ENCODE data around the gene KCNJ14. TPM values are rescaled to one million over a fixed set of nuclear protein-coding genes. Genes with fewer than 3 reads are reported as not detected.

KCNJ14 gene
- total and polyA plus RNA-seq, 4 experiments from 2014 or later: 0.18 to 3.6 (median 1.3) TPM

DNA sequence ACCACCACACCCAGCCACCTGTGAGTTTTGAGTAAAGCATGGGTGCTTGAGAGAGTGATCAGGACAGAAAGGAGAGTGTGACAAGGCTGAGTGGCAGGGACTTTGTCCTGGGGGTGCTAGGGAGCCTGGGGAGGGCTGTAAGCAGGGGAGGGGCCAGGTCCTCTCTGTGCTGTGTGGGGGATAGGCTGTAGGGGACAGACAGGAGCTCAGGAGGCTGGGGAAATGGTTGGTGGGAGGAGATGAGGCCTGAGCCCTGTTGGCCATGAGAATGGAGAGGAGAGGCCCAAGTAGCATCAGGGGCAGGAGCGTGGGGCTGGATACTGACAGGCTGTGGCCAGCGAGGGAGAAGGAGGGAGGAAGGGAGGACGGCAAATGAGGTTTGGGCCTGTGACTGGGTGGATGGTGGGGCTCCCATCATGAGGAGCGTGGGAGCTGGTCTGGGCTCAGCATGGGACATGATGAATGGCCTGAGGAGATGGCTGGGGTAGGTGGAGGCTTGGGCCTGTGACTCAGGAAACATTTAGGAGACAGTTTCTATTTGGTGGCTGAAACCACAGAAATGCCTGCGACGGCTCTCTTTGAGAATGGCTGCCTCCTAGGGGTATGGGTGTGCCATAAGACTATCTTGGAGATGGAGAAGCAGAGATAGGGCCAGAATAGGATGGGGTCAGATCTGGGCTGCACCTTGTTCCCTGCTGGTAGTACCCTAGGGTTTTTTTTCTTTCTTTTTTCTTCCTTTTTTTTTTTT, 36.9 kb upstream of the KCNJ14 start:
- H3K4me3 Mint-ChIP-seq: peak overlapping the region in 7 of 8 donors; percentile 81 to 94 (median 87)
- no peak for DNase-seq
- Histone ChIP-seq H3K27ac (ENCODE audit: low read depth, low read length) (no peak overlapping the region), H3K27me3 (ENCODE audit: insufficient read depth, low read length) (no peaks in the 10 kb centered on the region), H3K36me3 (ENCODE audit: insufficient read depth, low read length) (no peaks in the 10 kb centered on the region), H3K4me3 (ENCODE audit: low read length in 2 of 2) (no peak overlapping the region), H3K4me1 (ENCODE audit: insufficient read depth, low read length) (peaks cover 19% of the 10 kb centered on the region), H3K9me3 (ENCODE audit: control insufficient read depth in 1 of 2, low read length in 2 of 2) (no peaks in the 10 kb centered on the region)
- ChIA-PET POLR2A (ENCODE audit: partially characterized antibody) (no interaction called here), CTCF (ENCODE audit: partially characterized antibody) (no interaction called here)
- peak overlapping the region in 5 of 7 donors; percentile 42 to 90 (median 83) for H3K27ac Mint-ChIP-seq
- H3K4me1 Mint-ChIP-seq: peaks cover 14 to 36% (median 23%) of the 10 kb centered on the region in 4 donors
- intact Hi-C loops (cut with micrococcal nuclease): loop anchor here (1.0 kb wide), 1 partner anchor 27 kb away; the partner anchor contains the start of gene GRWD1
- H3K27me3 Mint-ChIP-seq: peaks cover 0 to 2% of the 10 kb centered on the region in 2 donors
- H3K9me3 Mint-ChIP-seq: no peaks in the 10 kb centered on the region
- no peaks in the 10 kb centered on the region for H3K36me3 Mint-ChIP-seq

DNA sequence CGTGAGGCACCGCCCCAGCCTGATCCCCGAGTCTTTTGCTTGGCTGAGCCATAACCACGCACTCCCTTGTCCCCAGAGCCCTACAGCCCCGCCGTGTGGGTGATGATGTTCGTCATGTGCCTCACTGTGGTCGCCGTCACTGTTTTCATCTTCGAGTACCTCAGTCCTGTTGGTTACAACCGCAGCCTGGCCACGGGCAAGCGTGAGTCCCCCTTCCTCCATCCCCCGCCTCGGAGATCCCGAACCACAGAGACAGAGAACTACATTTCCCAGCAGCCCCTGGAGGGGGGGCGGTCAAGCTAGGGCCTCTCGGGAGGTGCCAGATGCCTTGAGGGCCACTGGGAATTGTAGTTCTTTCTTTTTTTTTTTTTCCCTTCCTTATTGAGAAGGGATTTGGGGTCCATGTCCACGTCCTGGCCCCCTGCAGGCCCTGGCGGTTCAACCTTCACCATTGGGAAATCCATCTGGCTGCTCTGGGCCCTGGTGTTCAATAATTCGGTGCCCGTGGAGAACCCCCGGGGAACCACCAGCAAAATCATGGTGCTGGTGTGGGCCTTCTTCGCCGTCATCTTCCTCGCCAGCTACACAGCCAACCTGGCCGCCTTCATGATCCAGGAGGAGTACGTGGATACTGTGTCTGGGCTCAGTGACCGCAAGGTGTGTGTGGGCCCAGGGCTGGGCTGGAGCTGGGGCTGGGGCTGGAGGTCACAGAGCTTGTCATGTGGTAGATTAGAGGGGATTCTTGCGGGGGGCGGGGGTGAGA, 36.0 kb upstream of the KCNJ14 start:
- Mint-ChIP-seq H3K27me3 (peaks cover 0 to 2% of the 10 kb centered on the region in 2 donors), H3K4me1 (peaks cover 14 to 31% (median 19%) of the 10 kb centered on the region in 4 donors), H3K4me3 (peak overlapping the region; percentile 81 to 94 (median 87)), H3K36me3 (no peaks in the 10 kb centered on the region), H3K27ac (peak overlapping the region in 5 of 7 donors; percentile 68 to 90 (median 83)), H3K9me3 (no peaks in the 10 kb centered on the region)
- Histone ChIP-seq H3K27ac (ENCODE audit: low read depth, low read length) (no peak overlapping the region), H3K4me3 (ENCODE audit: low read length in 2 of 2) (no peak overlapping the region), H3K4me1 (ENCODE audit: insufficient read depth, low read length) (peaks cover 18% of the 10 kb centered on the region), H3K9me3 (ENCODE audit: control insufficient read depth in 1 of 2, low read length in 2 of 2) (no peaks in the 10 kb centered on the region), H3K27me3 (ENCODE audit: insufficient read depth, low read length) (no peaks in the 10 kb centered on the region), H3K36me3 (ENCODE audit: insufficient read depth, low read length) (no peaks in the 10 kb centered on the region)
- DNase-seq: peak; percentile 69 to 84 (median 72)
- intact Hi-C loops (cut with micrococcal nuclease): loop anchor here (1.0 kb wide), 1 partner anchor 26 kb away; the partner anchor contains the start of gene GRWD1
- ChIA-PET POLR2A (ENCODE audit: partially characterized antibody) (interaction anchor here (1.0 kb wide), 2 partner anchors 17 to 28 kb away, joined by 3 to 4 read pairs; partner anchors contain the start of gene KDELR1), CTCF (ENCODE audit: partially characterized antibody) (no interaction called here)

GRCh38 chr19:48421548-48421947, 33.8 kb upstream of the KCNJ14 start:
- Histone ChIP-seq H3K27me3 (ENCODE audit: insufficient read depth, low read length) (no peaks in the 10 kb centered on the region), H3K36me3 (ENCODE audit: insufficient read depth, low read length) (no peaks in the 10 kb centered on the region), H3K4me3 (ENCODE audit: low read length in 2 of 2) (no peak overlapping the region), H3K9me3 (ENCODE audit: control insufficient read depth in 1 of 2, low read length in 2 of 2) (no peaks in the 10 kb centered on the region), H3K4me1 (ENCODE audit: insufficient read depth, low read length) (peaks cover 4% of the 10 kb centered on the region), H3K27ac (ENCODE audit: low read depth, low read length) (no peak overlapping the region)
- H3K36me3 Mint-ChIP-seq: no peaks in the 10 kb centered on the region
- peaks cover 6 to 18% (median 15%) of the 10 kb centered on the region in 4 donors for H3K4me1 Mint-ChIP-seq
- ChIA-PET CTCF (ENCODE audit: partially characterized antibody) (no interaction called here), POLR2A (ENCODE audit: partially characterized antibody) (no interaction called here)
- no peak for DNase-seq
- intact Hi-C loops (cut with micrococcal nuclease): no loop called here
- H3K4me3 Mint-ChIP-seq: no peak overlapping the region
- peaks cover 2% of the 10 kb centered on the region in 2 donors for H3K27me3 Mint-ChIP-seq
- no peaks in the 10 kb centered on the region for H3K9me3 Mint-ChIP-seq
- no peak overlapping the region for H3K27ac Mint-ChIP-seq

DNA sequence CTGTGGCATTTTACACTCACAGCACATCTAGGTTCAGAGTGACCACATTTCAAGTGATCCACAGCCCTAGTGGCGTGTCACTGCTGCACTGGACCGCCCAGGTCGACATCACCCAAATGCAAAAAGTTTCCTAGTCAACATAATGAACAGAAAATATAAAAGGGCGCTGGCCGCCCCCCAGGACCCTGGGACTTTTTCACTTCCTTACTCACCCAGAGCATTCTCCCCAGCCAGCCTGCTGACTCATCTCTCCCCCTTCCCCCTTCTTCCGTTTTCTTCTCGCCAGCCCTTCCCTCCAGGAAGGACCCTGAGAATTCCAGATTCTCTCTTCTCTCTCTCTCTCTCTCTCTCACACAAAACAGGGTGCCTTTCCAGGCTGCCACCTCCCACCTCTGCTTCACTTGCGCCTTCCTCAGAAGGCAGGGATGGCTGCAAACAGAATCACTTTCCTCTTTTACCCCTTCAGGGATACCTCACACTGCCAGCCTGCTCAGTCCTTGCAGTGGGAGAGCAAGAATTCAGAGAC, 30.6 kb upstream of the KCNJ14 start:
- POLR2A ChIA-PET (ENCODE audit: partially characterized antibody): no interaction called here
- Histone ChIP-seq H3K9me3 (ENCODE audit: control insufficient read depth in 1 of 2, low read length in 2 of 2) (no peaks in the 10 kb centered on the region), H3K36me3 (ENCODE audit: insufficient read depth, low read length) (no peaks in the 10 kb centered on the region), H3K27me3 (ENCODE audit: insufficient read depth, low read length) (no peaks in the 10 kb centered on the region), H3K4me1 (ENCODE audit: insufficient read depth, low read length) (no peaks in the 10 kb centered on the region), H3K4me3 (ENCODE audit: low read length in 2 of 2) (no peak overlapping the region), H3K27ac (ENCODE audit: low read depth, low read length) (no peak overlapping the region)
- no peaks in the 10 kb centered on the region for H3K36me3 Mint-ChIP-seq
- intact Hi-C loops (cut with micrococcal nuclease): no loop called here
- CTCF ChIA-PET (ENCODE audit: partially characterized antibody): interaction anchor here (0.7 kb wide), 1 partner anchor 145 kb away, joined by 3 read pairs; no protein-coding TSS in a partner anchor
- H3K9me3 Mint-ChIP-seq: no peaks in the 10 kb centered on the region
- H3K27ac Mint-ChIP-seq: no peak overlapping the region
- peaks cover 0 to 2% of the 10 kb centered on the region in 2 donors for H3K27me3 Mint-ChIP-seq
- peaks cover 0 to 5% (median 3%) of the 10 kb centered on the region in 4 donors for H3K4me1 Mint-ChIP-seq
- no peak overlapping the region for H3K4me3 Mint-ChIP-seq
- DNase-seq: no peak

DNA sequence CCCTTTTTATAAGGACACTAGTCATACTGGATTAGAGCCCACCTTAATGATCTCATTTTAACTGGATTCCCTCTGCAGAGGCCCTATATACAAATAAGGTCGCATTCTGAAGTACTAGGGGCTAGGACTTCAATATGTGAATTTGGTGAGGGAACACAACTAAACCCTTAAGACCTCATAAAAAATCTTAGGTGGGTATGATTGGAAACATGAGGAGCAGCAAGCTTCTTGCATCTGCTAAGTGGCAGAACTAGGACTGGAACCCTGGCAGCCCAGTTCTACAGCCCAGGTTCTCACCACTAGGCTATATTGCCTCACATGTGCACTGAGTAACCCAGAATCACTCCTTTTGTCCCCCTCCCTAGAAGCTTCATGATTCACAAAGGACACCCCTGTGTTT, 26.7 kb upstream of the KCNJ14 start:
- Histone ChIP-seq H3K27ac (ENCODE audit: low read depth, low read length) (no peak overlapping the region), H3K27me3 (ENCODE audit: insufficient read depth, low read length) (no peaks in the 10 kb centered on the region), H3K9me3 (ENCODE audit: control insufficient read depth in 1 of 2, low read length in 2 of 2) (no peaks in the 10 kb centered on the region), H3K4me1 (ENCODE audit: insufficient read depth, low read length) (no peaks in the 10 kb centered on the region), H3K36me3 (ENCODE audit: insufficient read depth, low read length) (no peaks in the 10 kb centered on the region), H3K4me3 (ENCODE audit: low read length in 2 of 2) (no peak overlapping the region)
- Mint-ChIP-seq H3K36me3 (no peaks in the 10 kb centered on the region), H3K27me3 (peaks cover 0 to 3% of the 10 kb centered on the region in 2 donors), H3K4me1 (peaks cover 0 to 5% (median 3%) of the 10 kb centered on the region in 4 donors), H3K9me3 (peaks cover 0 to 3% (median 0%) of the 10 kb centered on the region in 8 donors), H3K27ac (no peak overlapping the region), H3K4me3 (no peak overlapping the region)
- intact Hi-C loops (cut with micrococcal nuclease): no loop called here
- ChIA-PET CTCF (ENCODE audit: partially characterized antibody) (interaction anchor here (1.2 kb wide), 1 partner anchor 121 kb away, joined by 4 read pairs; no protein-coding TSS in a partner anchor), POLR2A (ENCODE audit: partially characterized antibody) (no interaction called here)
- no peak for DNase-seq

DNA sequence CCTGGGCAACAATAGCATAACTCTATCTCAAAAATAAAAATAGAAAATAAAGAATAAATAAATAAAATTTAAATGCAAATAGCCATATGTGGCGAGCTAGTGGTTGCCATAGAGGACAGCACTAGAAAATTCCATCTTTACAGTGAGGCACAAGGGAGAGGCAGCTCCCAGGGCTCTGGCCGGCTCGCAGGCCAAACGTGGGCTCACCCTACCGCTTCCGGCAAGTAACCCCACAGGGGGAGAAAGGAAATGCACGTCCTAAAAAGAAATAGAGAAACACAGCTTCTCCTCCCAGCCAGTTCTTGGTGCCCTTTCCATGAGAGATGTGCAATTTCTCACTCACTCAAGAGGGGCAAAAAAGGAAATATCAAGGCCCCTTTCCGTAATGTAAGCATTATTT, 22.0 kb upstream of the KCNJ14 start:
- ChIA-PET POLR2A (ENCODE audit: partially characterized antibody) (no interaction called here), CTCF (ENCODE audit: partially characterized antibody) (no interaction called here)
- Histone ChIP-seq H3K27me3 (ENCODE audit: insufficient read depth, low read length) (no peaks in the 10 kb centered on the region), H3K9me3 (ENCODE audit: control insufficient read depth in 1 of 2, low read length in 2 of 2) (no peaks in the 10 kb centered on the region), H3K4me1 (ENCODE audit: insufficient read depth, low read length) (no peaks in the 10 kb centered on the region), H3K27ac (ENCODE audit: low read depth, low read length) (no peak overlapping the region), H3K36me3 (ENCODE audit: insufficient read depth, low read length) (no peaks in the 10 kb centered on the region), H3K4me3 (ENCODE audit: low read length in 2 of 2) (no peak overlapping the region)
- no peaks in the 10 kb centered on the region for H3K4me1 Mint-ChIP-seq
- no peaks in the 10 kb centered on the region for H3K36me3 Mint-ChIP-seq
- intact Hi-C loops (cut with micrococcal nuclease): no loop called here
- H3K9me3 Mint-ChIP-seq: peaks cover 0 to 3% (median 0%) of the 10 kb centered on the region in 8 donors
- DNase-seq: no peak
- H3K27ac Mint-ChIP-seq: no peak overlapping the region
- H3K27me3 Mint-ChIP-seq: peaks cover 16 to 17% of the 10 kb centered on the region in 2 donors
- no peak overlapping the region for H3K4me3 Mint-ChIP-seq

DNA sequence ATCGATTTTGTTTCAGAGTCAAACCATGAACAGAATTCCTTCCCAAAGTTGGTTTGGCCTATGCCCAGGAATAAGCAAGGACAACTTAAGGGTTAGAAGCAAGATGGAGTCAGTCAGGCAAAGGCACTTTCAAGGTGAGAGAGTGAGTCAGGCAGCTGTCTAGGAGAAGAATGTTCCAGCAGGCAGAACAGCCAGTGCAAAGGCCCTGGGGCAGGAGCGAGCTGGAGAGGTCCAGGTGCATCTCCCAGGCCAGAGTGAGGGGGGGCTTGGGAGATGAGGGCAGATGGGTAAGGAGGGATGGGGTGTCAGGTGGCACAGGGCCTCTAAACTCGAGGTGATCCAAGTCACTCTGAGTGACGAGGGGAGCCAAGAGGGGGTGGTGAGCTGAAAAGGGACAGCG, 18.8 kb upstream of the KCNJ14 start:
- peaks cover 4% of the 10 kb centered on the region for H3K27me3 ChIP-seq (ENCODE audit: insufficient read depth, low read length)
- peaks cover 0 to 4% (median 0%) of the 10 kb centered on the region in 4 donors for H3K4me1 Mint-ChIP-seq
- no peaks in the 10 kb centered on the region for H3K4me1 ChIP-seq (ENCODE audit: insufficient read depth, low read length)
- H3K27me3 Mint-ChIP-seq: peaks cover 20 to 22% of the 10 kb centered on the region in 2 donors
- H3K9me3 ChIP-seq (ENCODE audit: control insufficient read depth in 1 of 2, low read length in 2 of 2): no peaks in the 10 kb centered on the region
- H3K9me3 Mint-ChIP-seq: no peaks in the 10 kb centered on the region
- DNase-seq: no peak
- intact Hi-C loops (cut with micrococcal nuclease): no loop called here
- CTCF ChIA-PET (ENCODE audit: partially characterized antibody): no interaction called here
- H3K27ac ChIP-seq (ENCODE audit: low read depth, low read length): no peak overlapping the region
- H3K36me3 Mint-ChIP-seq: no peaks in the 10 kb centered on the region
- POLR2A ChIA-PET (ENCODE audit: partially characterized antibody): interaction anchor here (1.0 kb wide), 1 partner anchor 17 kb away, joined by 4 read pairs; no protein-coding TSS in a partner anchor
- no peak overlapping the region for H3K27ac Mint-ChIP-seq
- H3K4me3 ChIP-seq (ENCODE audit: low read length in 2 of 2): no peak overlapping the region
- H3K36me3 ChIP-seq (ENCODE audit: insufficient read depth, low read length): no peaks in the 10 kb centered on the region
- no peak overlapping the region for H3K4me3 Mint-ChIP-seq
